NCI-H1417 treated with DMSO at 0.1 percent for 48 hours (cell line): Measurements from ENCODE around the gene HOOK2.

Source experiments
- DNase-seq: peaks from one replicate; lab custom pipeline; 2025; lab: John Stamatoyannopoulos, UW

Gene HOOK2

DNA sequence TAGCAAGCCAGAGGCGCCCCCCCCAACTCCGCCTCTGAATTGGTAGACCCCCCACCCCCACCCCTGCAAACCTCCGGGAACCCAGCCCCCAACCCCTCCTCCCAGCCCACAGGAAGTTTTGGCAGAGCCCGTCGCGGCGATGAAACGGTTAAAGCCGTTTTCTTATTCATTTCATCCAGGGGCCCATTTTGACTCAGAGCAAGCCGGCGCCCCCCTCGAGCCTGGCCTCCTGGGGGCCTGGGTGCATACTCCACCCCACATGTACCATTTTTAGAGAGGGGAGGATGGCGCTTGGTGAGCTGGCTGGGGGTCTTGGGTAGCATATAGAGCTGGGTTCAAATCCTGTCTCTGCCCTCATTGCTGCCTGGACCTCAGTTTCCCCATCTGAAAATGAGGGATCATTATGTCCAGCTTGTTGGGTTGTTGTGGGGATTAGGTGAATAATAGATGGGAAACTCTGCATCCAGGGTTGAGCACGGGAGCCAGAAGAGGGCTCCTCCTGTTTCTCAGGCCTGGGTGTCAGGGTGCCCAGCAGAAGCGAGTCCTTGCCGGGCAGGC, 8.0 kb upstream of the HOOK2 start:
- DNase-seq, result no peak

DNA sequence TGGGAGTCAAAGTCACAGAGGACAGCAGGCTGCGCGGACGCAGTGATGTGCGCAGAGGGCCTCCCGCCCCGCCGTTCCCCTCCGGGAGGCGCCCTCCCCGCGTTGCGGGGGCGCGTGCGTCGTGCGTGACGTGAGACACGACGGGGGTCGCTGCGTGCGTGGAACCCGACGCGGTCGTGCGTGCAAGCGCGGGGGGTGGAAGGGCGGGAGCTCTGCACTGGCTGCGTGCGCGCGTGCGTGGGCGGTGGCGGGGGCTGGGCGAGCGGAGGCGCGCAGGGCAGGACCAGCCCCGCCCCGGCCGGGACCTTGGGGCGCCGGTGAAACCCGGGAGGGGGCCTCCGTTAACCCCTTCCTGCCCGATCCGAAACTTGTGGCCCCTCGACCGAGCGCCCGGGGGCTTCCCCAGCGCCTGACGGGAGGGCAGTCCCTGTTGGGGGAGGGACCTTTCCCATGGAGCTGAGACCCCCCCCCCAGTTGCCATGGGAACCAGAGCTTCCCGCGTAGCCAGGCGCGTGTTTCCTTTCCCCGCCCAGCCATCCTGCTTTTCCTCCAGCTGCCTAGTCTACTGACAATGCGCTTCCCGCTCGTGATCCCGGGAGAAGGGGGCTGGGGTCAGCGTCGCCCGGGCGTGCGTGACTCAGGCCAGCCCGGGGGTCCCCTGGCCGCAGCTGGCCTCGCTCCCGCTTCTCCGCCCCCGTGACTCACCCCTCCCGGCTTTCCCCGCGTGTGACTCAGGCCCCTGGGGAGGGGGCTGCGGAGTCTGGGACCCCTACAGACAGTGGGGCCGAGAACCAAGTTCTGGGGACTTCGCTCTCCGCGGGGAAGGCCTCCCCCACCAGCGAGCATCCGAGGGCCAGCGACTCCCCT, 7.3 kb upstream of the HOOK2 start:
- DNase-seq, result peak; percentile 54

DNA sequence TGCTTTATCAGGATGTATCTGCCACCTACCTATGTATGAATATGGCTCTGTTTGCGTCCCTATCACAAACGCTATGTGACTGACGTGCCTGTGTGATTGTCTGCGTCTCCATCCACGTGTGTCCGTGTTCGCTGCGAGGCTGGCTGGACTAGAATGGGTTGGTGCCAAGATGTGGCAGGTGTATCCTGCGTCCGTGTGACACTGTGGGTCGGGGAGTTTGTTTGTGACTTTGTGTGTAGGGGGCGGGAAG, 6.7 kb upstream of the HOOK2 start:
- DNase-seq, result no peak

DNA sequence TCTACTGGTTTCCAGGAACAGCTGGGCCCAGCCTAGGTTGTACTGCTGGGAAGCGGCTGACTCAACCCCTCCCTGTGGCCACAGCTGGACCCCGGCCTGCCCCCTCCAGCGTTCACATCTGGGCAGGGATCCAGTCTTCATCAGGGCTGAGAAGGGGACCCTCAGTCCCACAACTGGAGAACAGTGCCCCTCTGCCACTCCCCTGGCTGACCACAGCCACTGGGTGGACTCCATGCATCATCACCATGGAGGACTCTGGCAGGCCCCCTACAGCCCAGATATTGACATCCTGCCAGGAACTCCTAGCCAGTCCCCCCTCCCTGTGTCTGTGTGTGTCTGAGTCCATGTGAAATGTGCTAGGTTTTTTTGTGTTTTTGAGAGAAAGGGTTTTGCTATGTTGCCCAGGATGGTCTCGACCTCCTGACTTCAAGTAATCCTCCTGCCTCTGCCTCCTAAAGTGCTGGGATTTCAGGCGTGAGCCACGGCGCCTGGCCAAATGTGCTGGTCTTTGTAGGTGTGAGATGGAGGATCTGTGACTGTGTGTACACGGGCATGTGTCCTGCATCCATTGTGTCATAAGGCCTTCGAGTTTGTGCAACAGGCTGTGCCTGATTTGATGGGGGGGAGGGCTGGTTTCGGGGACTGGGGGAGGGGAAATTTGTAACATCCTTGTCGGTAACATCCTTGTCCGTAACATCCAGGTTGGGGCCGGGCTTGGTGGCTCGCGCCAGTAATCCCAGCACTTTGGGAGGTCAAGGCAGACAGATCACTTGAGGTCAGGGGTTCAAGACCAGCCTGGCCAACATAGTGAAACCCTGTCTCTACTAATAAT, 4.0 kb upstream of the HOOK2 start:
- no peak for DNase-seq

DNA sequence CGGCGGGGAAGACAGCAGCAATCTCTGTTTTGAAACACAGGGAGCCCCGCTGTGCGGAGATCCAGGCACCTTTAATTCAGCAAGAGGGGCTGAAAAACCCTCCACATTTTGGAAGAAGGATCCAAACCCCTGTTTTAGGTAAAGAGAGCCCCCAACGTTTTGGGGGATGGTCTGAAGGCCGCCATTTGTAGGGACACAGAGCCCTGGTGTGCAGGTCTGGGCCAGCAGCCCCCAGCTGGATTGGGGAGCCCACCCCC, 3.5 kb upstream of the HOOK2 start:
- no peak for DNase-seq

DNA sequence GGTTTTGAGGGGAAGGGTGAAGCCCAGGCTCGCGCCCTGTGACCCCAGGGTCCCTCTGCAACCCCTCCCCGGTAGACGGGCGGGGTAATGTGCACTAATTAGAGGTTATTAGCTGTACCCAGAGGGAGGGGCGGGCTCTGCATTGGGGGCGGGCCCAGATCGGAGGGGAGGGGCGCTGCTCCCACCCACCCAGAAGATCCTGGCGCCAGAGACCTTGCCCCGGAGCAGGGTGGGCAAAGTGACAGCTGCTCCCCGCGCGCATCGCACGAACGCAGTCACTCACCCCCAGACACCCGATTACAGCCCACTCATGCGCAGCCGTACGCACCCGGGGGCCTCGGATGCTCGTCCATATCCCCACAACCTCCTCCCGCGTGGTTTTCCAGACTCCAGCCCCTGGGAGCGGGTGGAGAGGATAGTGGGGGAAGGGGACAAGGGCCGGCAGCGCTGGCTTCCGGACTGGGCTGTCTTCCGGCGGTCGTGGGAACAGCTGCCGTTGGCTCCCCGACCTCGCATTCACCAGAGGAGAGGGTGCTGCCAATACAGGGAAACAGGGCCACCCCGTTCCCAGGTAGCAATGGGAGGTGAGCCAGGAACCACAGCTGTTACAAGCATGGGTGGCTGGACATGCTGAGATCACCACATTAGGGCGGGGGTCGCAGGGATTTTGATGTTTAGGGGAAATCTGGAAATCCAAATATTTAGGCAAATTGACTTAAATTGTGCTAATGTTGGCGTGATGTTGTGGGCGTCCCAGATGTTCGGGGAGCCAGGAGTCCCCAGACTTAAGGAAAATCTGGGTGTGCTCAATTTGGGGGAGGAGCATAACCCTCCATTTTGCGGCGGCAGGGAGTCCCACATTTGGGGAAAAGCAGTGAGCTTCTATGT, 2.9 kb upstream of the HOOK2 start:
- DNase-seq, result no peak

DNA sequence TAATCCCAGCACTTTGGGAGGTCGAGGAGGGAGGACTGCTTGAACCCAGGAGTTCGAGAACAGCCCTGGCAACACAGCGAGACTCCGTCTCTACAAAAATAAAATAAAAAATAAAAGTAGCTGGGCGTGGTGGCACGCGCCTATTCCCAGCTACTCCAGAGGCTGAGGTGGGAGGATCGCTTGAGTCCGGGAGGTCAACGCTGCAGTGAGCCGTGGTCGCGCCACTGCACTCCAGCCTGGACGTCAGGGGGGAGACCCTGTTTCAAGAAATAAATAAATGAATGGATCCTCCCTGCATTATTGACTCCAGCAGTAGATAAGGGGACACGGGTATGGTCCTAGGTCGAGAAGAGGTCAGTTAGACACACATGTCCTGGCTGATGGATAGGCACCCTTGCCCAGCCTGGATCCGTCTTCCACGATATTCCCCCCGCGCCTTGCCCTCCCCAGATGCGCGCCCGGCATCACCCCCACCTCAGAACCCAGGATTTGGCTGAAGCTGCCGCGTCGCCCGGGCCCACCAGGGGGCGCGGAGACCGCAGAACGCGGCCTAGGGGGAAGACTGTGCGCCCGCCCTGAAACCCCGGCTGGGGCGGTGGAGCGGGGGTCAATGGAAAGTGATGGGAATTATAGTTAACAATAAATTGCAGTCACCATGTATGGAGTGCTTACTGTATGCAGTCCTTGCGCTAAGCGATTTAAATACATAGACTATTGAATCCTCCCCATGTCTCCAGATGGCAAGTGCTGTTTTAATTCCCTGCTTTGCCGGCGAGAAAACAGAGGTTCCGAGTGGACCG, 2.1 kb upstream of the HOOK2 start:
- DNase-seq, result peak; percentile 29

DNA sequence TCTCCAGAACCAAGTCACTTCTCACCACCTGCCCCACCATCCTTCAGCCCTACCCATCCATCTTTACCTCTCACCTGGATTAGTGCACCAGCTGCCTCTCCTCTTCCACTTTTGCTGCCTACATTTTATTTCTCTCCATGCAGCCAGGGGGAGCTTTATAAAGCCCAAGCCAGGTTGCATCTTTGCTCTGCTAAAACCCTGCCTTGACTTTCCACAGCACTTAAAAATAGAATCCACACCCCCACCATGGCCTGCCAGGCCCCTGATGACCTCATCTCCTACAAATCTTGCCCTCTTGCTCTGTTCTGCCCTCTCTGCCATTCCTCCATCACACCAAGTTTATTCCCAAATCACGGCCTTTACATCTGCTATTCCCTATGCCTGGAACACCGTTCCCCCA, 1.8 kb downstream of the HOOK2 start:
- DNase-seq, result no peak

DNA sequence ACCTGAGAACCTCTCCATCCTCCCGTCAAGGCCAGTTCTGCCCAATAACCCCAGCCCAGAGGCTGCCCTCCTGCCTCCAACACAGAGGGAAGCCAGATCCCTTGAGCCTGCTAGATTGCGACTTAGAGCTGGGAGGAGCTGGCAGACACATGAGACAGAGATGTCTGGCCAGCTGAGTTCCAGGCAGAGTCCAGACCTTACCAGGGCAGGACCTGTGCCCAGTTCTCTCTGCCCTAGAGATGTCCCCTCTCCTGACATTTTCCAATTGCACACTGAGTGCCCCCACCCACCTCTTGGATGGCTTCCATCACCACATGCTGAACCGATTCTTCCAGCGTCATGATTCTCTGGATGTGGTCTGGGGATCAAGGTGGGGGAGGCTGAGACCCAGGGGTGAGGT, 3.0 kb downstream of the HOOK2 start:
- no peak for DNase-seq

DNA sequence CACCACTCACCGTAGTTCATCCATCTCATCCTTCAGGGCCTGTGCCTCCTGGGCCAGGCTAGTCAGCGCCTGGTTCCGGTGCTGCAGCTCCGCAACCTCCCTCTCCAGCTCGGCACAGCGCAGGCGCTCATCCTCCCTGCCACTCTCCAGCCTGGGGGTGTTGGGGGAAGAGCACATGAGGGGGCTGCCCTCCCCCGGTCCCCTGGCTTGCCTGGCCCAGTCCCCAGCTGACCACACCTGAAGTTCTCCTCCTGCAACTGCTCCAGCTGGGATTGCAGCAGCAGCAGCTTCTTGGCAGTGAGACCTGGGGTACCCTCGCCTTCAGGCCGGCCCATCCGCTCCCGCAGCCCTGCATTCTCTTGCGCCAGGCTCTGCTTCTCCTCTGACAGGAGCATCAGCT, 4.4 kb downstream of the HOOK2 start:
- DNase-seq, result no peak

DNA sequence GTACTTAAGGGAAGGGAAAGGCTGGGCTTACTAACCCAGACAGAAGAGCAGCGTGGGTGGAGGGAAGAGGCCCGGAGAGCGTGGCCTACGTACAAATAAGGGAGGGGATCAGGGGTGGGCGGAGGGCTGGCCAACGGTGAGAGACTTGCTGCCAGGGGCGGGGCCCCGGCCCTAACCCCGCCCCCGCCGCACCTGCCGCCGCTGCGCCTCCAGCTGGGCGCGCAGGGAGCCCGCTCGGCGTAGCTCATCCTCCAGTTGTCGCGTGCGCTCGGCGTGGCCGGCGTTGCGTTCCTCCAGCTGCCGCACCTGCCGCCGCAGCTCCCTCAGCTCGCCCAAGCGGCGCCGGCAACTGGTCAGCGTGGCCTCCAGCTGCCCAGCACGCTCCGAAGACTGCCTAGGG, 5.7 kb downstream of the HOOK2 start:
- DNase-seq, result no peak

DNA sequence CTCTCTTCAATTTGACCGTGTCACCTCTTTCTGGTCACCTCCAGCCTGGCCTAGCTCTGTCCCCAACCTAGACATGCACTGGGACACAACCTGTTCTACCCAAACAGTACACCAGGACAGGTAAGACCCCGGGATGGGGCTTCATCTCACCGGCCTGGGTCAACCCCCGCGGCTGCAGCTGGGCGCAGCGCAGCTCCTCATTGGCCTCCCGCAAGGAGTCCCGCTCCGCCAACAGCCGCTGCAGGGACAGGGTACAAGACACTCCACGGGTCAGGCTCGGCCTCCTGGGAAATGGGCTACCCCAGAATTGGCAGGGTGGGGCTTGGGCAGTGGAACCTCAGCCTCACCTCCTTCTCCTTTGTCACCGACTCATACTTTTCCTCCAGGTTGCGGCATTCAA, 7.7 kb downstream of the HOOK2 start:
- no peak for DNase-seq

DNA sequence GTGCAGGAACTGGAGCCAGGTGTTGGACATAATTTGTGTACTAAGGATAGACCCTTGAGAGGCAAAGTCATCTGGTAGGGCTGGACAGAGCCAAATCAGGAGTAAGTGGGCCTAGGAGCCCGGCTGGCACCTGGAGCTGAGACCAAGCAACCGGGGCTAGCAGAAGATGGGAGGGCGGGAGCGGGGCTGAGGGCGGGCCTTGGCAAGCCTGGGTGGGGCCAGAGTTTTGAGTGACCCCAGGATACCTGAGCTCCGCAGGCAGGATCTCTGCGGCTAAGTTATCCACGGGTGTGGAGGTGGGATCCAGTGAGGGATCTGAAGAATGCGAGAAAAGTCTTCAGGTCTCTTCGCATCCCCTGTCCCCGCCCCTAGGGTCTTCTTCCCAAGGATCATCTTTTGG, 8.2 kb downstream of the HOOK2 start:
- no peak for DNase-seq

DNA sequence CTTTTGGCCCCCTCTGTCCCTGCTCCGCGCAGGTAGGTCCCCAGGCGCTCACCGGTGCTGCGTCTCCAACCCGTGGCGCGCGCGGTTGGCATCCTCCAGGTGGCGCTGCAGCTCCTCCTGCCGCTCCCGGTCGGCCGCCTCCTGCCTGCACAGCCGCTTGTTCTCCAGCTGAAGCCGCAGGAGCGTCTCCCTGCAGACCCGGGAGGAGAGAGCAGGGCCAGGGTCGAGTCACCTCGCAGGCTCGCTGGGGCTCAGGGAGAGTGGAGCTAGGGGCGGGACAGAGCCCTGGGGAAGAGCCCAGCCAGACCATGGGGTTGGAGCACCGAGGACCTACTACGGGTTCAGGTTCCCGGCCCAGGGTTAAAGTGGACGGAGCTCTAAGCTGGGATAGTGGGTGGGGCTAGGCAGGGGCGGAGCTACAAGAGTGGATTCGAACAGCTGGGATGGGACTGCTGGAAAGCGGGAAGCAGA, 9.3 kb downstream of the HOOK2 start:
- no peak for DNase-seq

DNA sequence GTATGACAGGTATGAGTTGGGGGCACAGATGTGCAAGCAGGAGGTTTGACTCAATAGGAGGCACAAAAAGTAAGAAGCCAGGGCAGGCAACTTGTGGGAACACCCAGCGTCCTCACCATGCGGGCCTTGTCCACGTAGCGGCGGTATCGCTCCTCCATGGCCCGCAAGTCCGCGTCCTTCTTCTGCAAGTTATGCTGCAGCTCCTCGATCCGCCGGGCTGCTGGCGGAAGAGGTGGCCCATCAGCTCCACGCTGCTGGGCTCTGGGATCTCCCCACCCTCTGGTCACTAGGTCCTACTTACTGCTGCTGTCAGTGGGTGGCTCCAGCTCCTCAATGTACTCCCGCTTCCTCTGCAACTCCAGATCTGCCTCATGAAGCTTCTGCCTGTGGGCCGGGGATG, 10.7 kb downstream of the HOOK2 start:
- no peak for DNase-seq

DNA sequence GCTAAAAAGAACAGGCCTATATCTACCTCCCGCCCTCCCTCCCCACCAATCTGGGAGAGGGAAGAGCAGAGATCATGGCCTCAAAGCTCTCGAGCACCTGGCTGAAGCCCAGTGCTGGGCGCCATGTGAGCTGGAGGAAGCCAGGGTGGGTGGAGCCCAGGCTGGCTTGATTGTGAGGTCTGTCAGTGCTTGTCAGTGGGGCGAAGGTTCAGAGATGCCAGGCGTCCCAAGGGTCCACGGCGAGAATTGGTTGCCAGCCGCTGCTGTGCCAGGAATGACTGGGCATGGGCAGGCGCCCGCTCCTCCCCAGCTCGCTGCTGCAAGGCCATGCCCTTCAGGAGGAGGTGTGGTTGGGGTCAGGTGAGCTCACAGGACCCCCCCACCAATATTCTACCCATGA, 12.3 kb downstream of the HOOK2 start:
- DNase-seq, result no peak

DNA sequence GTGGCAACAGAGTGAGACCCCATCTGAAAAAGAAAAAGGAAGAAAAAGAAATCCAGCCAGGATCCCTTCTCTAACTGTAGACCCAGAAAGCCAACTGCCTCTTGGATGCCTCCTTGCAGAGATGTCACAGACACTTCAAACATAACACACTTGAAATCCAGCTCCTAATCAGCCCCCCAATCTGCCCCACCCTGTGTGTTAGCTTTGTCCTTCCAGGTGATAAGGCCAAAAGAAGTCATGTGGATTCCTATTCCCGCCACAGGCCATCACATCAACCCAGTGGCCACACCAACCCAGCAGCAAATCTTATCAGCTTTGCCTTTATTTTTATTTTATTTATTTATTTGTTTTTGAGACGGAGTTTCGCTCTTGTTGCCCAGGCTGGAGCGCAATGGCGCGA, 15.7 kb downstream of the HOOK2 start:
- DNase-seq, result no peak

DNA sequence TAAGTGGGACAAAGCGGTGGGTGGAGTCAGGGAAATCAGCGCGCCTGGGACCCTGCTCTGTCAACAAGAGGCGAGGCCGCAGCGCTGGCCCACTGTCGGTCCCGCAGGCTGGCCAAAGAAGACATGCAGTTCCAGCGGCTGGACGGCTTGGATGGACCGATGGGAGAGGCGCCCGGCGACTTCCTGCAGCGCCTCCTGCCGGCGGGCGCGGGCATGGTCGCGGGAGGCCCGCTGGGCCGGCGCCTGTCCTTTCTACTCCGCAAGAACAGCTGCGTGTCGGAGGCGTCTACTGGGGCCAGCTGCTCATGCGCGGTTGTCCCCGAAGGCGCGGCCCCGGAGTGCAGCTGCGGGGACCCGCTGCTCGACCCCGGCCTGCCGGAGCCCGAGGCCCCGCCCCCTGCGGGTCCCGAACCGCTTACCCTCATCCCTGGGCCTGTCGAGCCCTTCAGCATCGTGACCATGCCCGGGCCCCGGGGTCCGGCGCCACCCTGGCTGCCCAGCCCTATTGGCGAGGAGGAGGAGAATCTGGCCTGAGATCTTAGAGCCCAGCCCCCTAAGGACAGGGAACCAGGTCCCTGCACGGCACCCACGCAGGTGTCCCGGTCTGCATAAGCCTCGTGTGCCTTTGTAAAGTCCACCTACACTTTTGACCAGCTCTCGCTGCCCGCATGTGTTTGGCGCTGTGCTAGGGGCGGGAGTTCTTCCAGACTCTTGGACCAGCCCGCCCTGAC, 17.6 kb downstream of the HOOK2 start:
- DNase-seq, result no peak

DNA sequence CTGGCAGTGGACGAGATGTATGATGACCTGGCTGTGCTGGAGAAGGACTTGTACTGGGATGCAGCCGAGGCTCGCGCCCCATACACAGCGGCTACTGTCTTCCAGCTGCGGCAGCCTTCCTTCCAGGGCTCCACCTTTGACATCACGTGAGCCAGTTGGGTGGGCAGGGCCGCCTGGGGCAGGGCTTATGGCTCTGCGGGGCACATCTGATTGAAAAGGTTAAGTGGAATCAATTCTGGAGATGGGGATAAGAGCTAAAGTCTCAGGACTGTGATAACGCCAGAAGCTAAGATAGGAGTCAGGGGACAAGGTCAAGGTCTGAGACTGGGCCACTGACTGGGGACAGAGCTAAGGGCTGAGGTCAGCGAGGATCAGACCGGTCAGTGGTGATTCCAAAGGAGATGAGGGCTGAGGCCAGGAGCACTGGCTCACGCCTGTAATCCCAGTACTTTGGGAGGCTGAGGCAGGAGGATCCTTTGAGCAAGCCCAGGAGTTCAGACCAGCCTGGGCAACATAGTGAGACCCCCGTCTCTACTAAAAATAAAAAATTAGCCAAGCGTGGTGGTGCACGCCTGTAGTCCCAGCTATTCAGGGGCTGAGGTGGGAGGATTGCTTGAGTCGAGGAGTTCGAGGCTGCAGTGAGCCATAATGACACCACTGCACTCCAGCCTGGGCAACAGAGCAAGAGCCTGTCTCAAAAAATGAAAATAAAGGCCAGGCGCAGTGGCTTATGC, 19.0 kb downstream of the HOOK2 start:
- no peak for DNase-seq

DNA sequence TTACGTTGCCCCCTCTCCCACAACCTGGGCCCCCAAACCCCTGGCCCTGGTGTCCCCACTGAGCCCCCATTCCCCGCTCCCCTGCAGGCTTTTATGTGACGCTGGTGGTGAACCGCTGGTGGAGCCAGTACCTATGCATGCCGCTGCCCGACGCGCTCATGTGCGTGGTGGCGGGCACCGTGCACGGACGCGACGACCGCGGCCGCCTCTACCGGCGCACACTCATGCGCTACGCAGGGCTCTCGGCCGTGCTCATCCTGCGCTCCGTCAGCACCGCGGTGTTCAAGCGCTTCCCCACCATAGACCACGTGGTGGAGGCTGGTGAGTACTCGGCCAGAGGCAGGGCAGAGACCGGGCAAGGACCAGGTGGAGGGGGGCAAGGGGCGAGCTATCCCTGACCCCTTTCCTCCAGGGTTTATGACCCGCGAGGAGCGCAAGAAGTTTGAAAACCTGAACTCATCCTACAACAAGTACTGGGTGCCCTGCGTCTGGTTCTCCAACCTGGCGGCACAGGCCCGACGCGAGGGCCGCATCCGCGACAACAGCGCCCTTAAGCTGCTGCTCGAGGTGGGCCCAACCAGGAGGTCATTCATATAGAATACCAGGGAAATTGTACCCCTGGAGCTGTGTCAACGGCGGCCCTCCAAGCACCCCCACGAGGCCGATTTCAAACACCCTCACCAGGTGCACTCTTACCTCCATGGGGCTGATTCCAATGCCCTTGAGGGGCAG, 20.7 kb downstream of the HOOK2 start:
- DNase-seq, result no peak
